GM12878 (cell line): ENCODE data around the gene DUSP7. TPM values are rescaled to one million over a fixed set of nuclear protein-coding genes. Genes with fewer than 3 reads are reported as not detected.
A peak's percentile ranks its signal among the peaks of the same experiment; 100 is the strongest.

Experiments
- ETV6 ChIP-seq, 2 experiments: fragments of 450-650 bp in 1 of 2; IDR thresholded peaks in 1 of 2; conservative IDR thresholded peaks in 1 of 2; 2 replicates each; pipeline ENCODE4 v1.6.1; 2014; ENCODE audit warnings: antibody characterized with exemption in 1 of 2, borderline replicate concordance in 1 of 2, low read depth in 1 of 2, mild to moderate bottlenecking in 1 of 2, moderate library complexity in 1 of 2
- NR2C2 ChIP-seq: IDR thresholded peaks from 2 replicates; pipeline ENCODE4 v1.6.1; 2011; ENCODE audit warnings: borderline replicate concordance, low read depth; ENCODE audit not compliant: control insufficient read depth, insufficient read length
- SIN3A ChIP-seq: IDR thresholded peaks from 2 replicates; pipeline ENCODE4 v1.6.1; 2012; ENCODE audit warnings: low read depth, low read length, improper control_type of control experiment
- ZNF217 ChIP-seq: fragments of 450-650 bp; IDR thresholded peaks from 2 replicates; pipeline ENCODE4 v1.6.1; 2017; ENCODE audit warnings: antibody characterized with exemption, mild to moderate bottlenecking
- ZNF24 ChIP-seq: fragments of 450-650 bp; IDR thresholded peaks from 2 replicates; pipeline ENCODE4 v1.6.1; 2017; ENCODE audit warnings: antibody characterized with exemption, mild to moderate bottlenecking
- polyA plus RNA-seq, 11 experiments: library from polyadenylated mRNA; depleted of rRNA in 4 of 11; unstranded in 6 of 11; stranded (reverse) in 5 of 11; fragments of >200 nt; fragmentation: Nextera tagmentation in 4 of 11; fragmentation: Illumina TruSeq in 1 of 11; extraction: Ambion mirVana in 4 of 11; extraction: Trizol in 1 of 11; gene quantifications; 1 replicate in 1 of 11; 2 replicates in 10 of 11; pipeline versions ENCODE4 v1.2.1 to v1.2.3, GENCODE V29; 2011 to 2016; ENCODE audit warnings: inconsistent platforms in 2 of 11, missing spikeins in 2 of 11, low read depth in 1 of 11
- total RNA-seq, 4 experiments: library from RNA; depleted of rRNA in 3 of 4; stranded (reverse); fragments of >200 nt in 3 of 4; fragmentation: Illumina TruSeq in 1 of 4; extraction: Trizol in 1 of 4; gene quantifications; 2 replicates each; pipeline versions ENCODE4 v1.2.1 to v1.2.3, GENCODE V29; 2013 to 2021
- TF ChIP-seq, protein P1 (sequence below): fragments of 450-650 bp; IDR thresholded peaks from 2 replicates; pipeline ENCODE4 v1.6.1; 2017; ENCODE audit warnings: mild to moderate bottlenecking, moderate library complexity
- TF ChIP-seq, protein P2 (sequence below): fragments of 450-650 bp; formaldehyde crosslinking; IDR thresholded peaks from 2 replicates; pipeline ENCODE4 v1.4.0; 2022; ENCODE audit warnings: mild to moderate bottlenecking, moderate library complexity
- TF ChIP-seq, protein P3 (sequence below): fragments of 450-650 bp; IDR thresholded peaks from 2 replicates; pipeline ENCODE4 v1.6.1; 2014; ENCODE audit warnings: mild to moderate bottlenecking
- TF ChIP-seq, protein P4 (sequence below): fragments of 450-650 bp; IDR thresholded peaks from 2 replicates; pipeline ENCODE4 v1.6.1; 2016; ENCODE audit warnings: mild to moderate bottlenecking
- TF ChIP-seq, protein P5 (sequence below): fragments of 150-350 bp; IDR thresholded peaks from 2 replicates; pipeline ENCODE4 v1.6.1; 2016; ENCODE audit warnings: low read depth, low read length

DUSP7 gene
- total and polyA plus RNA-seq, 10 of the 15 experiments (the other 5 are each of a cell fraction or from before 2014, with no cell fraction given), result 0.73 to 17.0 (median 7.9) TPM

DNA sequence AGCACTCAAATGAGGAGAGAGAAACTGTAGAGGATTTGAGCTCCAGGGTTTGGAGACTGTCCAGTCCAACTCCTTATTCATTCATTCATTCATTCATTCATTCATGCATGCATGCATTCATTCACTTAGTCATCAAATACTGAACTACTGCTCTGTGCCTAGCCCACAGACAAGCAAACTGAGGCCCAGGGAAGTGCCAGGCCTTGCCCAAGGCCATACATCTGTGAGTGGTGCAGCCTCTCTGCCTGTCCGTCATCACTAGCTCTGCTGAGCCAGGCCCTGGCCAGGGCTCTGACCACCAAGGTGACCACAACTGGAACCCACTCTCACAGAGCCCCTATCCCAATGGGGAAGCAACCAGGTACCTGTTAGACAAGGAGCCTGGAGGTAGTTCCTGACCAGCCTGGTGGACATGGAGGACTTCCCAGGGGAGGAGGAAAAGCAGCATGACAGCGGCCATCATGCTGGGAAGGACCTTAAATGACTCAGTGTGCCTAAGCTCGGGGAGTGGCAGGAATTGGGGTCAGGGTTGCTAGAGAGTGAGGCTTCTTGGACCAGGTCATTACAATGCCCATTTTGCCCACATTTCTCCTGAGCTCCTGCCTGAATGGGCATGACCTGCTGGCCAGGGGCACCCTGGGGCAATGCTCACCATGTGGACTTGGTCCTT, 33.1 kb downstream of the DUSP7 start (continued):
- TF ChIP-seq, protein P1, sequence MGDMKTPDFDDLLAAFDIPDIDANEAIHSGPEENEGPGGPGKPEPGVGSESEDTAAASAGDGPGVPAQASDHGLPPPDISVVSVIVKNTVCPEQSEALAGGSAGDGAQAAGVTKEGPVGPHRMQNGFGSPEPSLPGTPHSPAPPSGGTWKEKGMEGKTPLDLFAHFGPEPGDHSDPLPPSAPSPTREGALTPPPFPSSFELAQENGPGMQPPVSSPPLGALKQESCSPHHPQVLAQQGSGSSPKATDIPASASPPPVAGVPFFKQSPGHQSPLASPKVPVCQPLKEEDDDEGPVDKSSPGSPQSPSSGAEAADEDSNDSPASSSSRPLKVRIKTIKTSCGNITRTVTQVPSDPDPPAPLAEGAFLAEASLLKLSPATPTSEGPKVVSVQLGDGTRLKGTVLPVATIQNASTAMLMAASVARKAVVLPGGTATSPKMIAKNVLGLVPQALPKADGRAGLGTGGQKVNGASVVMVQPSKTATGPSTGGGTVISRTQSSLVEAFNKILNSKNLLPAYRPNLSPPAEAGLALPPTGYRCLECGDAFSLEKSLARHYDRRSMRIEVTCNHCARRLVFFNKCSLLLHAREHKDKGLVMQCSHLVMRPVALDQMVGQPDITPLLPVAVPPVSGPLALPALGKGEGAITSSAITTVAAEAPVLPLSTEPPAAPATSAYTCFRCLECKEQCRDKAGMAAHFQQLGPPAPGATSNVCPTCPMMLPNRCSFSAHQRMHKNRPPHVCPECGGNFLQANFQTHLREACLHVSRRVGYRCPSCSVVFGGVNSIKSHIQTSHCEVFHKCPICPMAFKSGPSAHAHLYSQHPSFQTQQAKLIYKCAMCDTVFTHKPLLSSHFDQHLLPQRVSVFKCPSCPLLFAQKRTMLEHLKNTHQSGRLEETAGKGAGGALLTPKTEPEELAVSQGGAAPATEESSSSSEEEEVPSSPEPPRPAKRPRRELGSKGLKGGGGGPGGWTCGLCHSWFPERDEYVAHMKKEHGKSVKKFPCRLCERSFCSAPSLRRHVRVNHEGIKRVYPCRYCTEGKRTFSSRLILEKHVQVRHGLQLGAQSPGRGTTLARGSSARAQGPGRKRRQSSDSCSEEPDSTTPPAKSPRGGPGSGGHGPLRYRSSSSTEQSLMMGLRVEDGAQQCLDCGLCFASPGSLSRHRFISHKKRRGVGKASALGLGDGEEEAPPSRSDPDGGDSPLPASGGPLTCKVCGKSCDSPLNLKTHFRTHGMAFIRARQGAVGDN, result peak; percentile 21; the same call in 1 of the 2 replicates
- TF ChIP-seq ETV6 (conservative IDR thresholded peaks at IDR 0.05 in 1 of 2, IDR thresholded peaks at IDR 0.05 in 1 of 2; ENCODE audit: borderline replicate concordance in 1 of 2, low read depth in 1 of 2) (no peak), ZNF24 (peak; percentile 98), SIN3A (no peak), ZNF217 (no peak), NR2C2 (no peak)
- TF ChIP-seq, protein P2, sequence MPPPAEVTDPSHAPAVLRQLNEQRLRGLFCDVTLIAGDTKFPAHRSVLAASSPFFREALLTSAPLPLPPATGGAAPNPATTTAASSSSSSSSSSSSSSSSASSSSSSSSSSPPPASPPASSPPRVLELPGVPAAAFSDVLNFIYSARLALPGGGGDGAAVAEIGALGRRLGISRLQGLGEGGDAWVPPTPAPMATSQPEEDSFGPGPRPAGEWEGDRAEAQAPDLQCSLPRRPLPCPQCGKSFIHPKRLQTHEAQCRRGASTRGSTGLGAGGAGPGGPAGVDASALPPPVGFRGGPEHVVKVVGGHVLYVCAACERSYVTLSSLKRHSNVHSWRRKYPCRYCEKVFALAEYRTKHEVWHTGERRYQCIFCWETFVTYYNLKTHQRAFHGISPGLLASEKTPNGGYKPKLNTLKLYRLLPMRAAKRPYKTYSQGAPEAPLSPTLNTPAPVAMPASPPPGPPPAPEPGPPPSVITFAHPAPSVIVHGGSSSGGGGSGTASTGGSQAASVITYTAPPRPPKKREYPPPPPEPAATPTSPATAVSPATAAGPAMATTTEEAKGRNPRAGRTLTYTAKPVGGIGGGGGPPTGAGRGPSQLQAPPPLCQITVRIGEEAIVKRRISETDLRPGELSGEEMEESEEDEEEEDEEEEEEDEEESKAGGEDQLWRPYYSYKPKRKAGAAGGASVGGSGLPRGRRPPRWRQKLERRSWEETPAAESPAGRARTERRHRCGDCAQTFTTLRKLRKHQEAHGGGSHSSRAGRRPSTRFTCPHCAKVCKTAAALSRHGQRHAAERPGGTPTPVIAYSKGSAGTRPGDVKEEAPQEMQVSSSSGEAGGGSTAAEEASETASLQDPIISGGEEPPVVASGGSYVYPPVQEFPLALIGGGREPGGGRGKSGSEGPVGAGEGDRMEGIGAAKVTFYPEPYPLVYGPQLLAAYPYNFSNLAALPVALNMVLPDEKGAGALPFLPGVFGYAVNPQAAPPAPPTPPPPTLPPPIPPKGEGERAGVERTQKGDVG (CRISPR knock-in tag), result peak; percentile 58; the same call in 1 of the 2 replicates
- TF ChIP-seq, protein P3, sequence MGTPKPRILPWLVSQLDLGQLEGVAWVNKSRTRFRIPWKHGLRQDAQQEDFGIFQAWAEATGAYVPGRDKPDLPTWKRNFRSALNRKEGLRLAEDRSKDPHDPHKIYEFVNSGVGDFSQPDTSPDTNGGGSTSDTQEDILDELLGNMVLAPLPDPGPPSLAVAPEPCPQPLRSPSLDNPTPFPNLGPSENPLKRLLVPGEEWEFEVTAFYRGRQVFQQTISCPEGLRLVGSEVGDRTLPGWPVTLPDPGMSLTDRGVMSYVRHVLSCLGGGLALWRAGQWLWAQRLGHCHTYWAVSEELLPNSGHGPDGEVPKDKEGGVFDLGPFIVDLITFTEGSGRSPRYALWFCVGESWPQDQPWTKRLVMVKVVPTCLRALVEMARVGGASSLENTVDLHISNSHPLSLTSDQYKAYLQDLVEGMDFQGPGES, result no peak
- TF ChIP-seq, protein P4, sequence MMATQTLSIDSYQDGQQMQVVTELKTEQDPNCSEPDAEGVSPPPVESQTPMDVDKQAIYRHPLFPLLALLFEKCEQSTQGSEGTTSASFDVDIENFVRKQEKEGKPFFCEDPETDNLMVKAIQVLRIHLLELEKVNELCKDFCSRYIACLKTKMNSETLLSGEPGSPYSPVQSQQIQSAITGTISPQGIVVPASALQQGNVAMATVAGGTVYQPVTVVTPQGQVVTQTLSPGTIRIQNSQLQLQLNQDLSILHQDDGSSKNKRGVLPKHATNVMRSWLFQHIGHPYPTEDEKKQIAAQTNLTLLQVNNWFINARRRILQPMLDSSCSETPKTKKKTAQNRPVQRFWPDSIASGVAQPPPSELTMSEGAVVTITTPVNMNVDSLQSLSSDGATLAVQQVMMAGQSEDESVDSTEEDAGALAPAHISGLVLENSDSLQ, result peak; percentile 45
- TF ChIP-seq, protein P5, sequence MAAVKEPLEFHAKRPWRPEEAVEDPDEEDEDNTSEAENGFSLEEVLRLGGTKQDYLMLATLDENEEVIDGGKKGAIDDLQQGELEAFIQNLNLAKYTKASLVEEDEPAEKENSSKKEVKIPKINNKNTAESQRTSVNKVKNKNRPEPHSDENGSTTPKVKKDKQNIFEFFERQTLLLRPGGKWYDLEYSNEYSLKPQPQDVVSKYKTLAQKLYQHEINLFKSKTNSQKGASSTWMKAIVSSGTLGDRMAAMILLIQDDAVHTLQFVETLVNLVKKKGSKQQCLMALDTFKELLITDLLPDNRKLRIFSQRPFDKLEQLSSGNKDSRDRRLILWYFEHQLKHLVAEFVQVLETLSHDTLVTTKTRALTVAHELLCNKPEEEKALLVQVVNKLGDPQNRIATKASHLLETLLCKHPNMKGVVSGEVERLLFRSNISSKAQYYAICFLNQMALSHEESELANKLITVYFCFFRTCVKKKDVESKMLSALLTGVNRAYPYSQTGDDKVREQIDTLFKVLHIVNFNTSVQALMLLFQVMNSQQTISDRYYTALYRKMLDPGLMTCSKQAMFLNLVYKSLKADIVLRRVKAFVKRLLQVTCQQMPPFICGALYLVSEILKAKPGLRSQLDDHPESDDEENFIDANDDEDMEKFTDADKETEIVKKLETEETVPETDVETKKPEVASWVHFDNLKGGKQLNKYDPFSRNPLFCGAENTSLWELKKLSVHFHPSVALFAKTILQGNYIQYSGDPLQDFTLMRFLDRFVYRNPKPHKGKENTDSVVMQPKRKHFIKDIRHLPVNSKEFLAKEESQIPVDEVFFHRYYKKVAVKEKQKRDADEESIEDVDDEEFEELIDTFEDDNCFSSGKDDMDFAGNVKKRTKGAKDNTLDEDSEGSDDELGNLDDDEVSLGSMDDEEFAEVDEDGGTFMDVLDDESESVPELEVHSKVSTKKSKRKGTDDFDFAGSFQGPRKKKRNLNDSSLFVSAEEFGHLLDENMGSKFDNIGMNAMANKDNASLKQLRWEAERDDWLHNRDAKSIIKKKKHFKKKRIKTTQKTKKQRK, result no peak
- TF ChIP-seq, all 136 proteins: peak for 5
